Thoracic aorta (tissue), 2 donors: ENCODE results near the gene ZNF14. TPM values are rescaled to one million over a fixed set of nuclear protein-coding genes. Genes with fewer than 3 reads are reported as not detected.
A peak's percentile ranks its signal among the peaks of the same experiment; 100 is the strongest.
"Not testable (repeated sequence)": the region's sequence is repeated elsewhere in the genome, so short reads cannot be mapped to it uniquely, and the experiment has no call there.

ENCODE experiments used
- ATAC-seq: fragments of 150-250 bp; one replicate; pipeline ENCODE4 v1.8.0; 2017; ENCODE audit warnings: low read depth; ENCODE audit not compliant: insufficient number of reproducible peaks, low FRiP score
- DNase-seq: peaks from one replicate; pipeline ENCODE4 v3.0.0-alpha.2; 2020; ENCODE audit warnings: low spot score
- H3K27ac ChIP-seq, 2 donors: fragments of 200-600 bp; sonication (generic); 1 replicate in 1 of 2; 2 replicates in 1 of 2; pipeline ENCODE4 v1.5.1; 2016; ENCODE audit warnings: mild to moderate bottlenecking in 2 of 2, moderate library complexity in 2 of 2
- H3K27me3 ChIP-seq: fragments of 200-600 bp; sonication (generic); replicated peaks from 2 replicates; pipeline ENCODE4 v1.6.0; 2016; ENCODE audit warnings: mild to moderate bottlenecking; ENCODE audit not compliant: insufficient read depth
- H3K36me3 ChIP-seq: fragments of 200-600 bp; sonication (generic); one replicate; pipeline ENCODE4 v1.5.1; 2016
- H3K4me1 ChIP-seq, 2 donors: fragments of 200-600 bp; sonication (generic); 1 replicate in 1 of 2; 2 replicates in 1 of 2; pipeline versions ENCODE4 v1.5.1 to v1.6.0; 2016; ENCODE audit warnings: low read depth in 2 of 2, mild to moderate bottlenecking in 1 of 2; ENCODE audit not compliant: control insufficient read depth in 1 of 2
- H3K4me3 ChIP-seq: fragments of 200-600 bp; sonication (generic); 2 replicates; pipeline ENCODE4 v1.5.1; 2016; ENCODE audit warnings: mild to moderate bottlenecking
- H3K9me3 ChIP-seq: fragments of 200-600 bp; sonication (generic); 2 replicates; pipeline ENCODE4 v1.5.1; 2016
- CTCF ChIP-seq: fragments of 200-600 bp; sonication (generic); IDR thresholded peaks from one replicate; pipeline ENCODE4 v1.5.1; 2019; ENCODE audit warnings: antibody characterized with exemption
- total RNA-seq, 2 donors: library from RNA; depleted of rRNA; stranded (reverse); fragments of >200 nt; gene quantifications; one replicate each; pipeline versions ENCODE4 v1.1.0 to v1.2.3, GENCODE V29; 2016

ZNF14 gene
- total RNA-seq, 2 donors from 2014 or later: 6.9 to 11.6 TPM

- ATAC-seq (no peak), DNase-seq (no peak)
- peaks cover 100% of the 10 kb centered on the region for H3K9me3 ChIP-seq
- no peaks in the 10 kb centered on the region for H3K4me1 ChIP-seq
- TF ChIP-seq CTCF: no peak
- peak overlapping the region; percentile 33 for H3K4me3 ChIP-seq
- H3K27ac ChIP-seq: no peak overlapping the region
- peaks cover 64% of the 10 kb centered on the region for H3K36me3 ChIP-seq
- no peaks in the 10 kb centered on the region for H3K27me3 ChIP-seq
These were observed 21.5 kb downstream of the ZNF14 start for GRCh38 chr19:19711306-19711933.

GRCh38 chr19:19710506-19710905, 22.4 kb downstream of the ZNF14 start:
- H3K36me3 ChIP-seq: peaks cover 61% of the 10 kb centered on the region
- H3K27me3 ChIP-seq: no peaks in the 10 kb centered on the region
- DNase-seq (no peak), ATAC-seq (no peak)
- no peaks in the 10 kb centered on the region for H3K4me1 ChIP-seq
- no peak overlapping the region for H3K27ac ChIP-seq
- TF ChIP-seq CTCF: no peak
- H3K4me3 ChIP-seq: peak overlapping the region; percentile 33
- peaks cover 100% of the 10 kb centered on the region for H3K9me3 ChIP-seq

GRCh38 chr19:19704836-19705235, 28.1 kb downstream of the ZNF14 start:
- H3K9me3 ChIP-seq: peaks cover 92% of the 10 kb centered on the region
- no peaks in the 10 kb centered on the region for H3K4me1 ChIP-seq
- no peak overlapping the region for H3K27ac ChIP-seq
- H3K27me3 ChIP-seq: no peaks in the 10 kb centered on the region
- no peak for DNase-seq
- no peak for ATAC-seq
- no peak for TF ChIP-seq CTCF
- H3K4me3 ChIP-seq: no peak overlapping the region
- peaks cover 21% of the 10 kb centered on the region for H3K36me3 ChIP-seq

- H3K27me3 ChIP-seq, H3K4me3 ChIP-seq, ATAC-seq, DNase-seq, H3K4me1 ChIP-seq, H3K27ac ChIP-seq, H3K36me3 ChIP-seq: not testable (repeated sequence)
- H3K9me3 ChIP-seq: peaks cover 77% of the 10 kb centered on the region
These were observed 32.4 kb downstream of the ZNF14 start for GRCh38 chr19:19700493-19700892.

- no peak for TF ChIP-seq CTCF
- no peak overlapping the region for H3K27ac ChIP-seq
- H3K4me3 ChIP-seq: no peak overlapping the region
- DNase-seq (no peak), ATAC-seq (no peak)
- H3K4me1 ChIP-seq: no peaks in the 10 kb centered on the region
- H3K36me3 ChIP-seq: no peaks in the 10 kb centered on the region
- H3K9me3 ChIP-seq: peaks cover 49% of the 10 kb centered on the region
- H3K27me3 ChIP-seq: no peaks in the 10 kb centered on the region
These were observed 35.3 kb downstream of the ZNF14 start for GRCh38 chr19:19697589-19697988.

- no peaks in the 10 kb centered on the region for H3K27me3 ChIP-seq
- no peaks in the 10 kb centered on the region for H3K4me1 ChIP-seq
- no peak overlapping the region for H3K27ac ChIP-seq
- TF ChIP-seq CTCF: no peak
- no peak for ATAC-seq
- no peak for DNase-seq
- no peak overlapping the region for H3K4me3 ChIP-seq
- H3K36me3 ChIP-seq: no peaks in the 10 kb centered on the region
- H3K9me3 ChIP-seq: peaks cover 39% of the 10 kb centered on the region
These were observed 36.5 kb downstream of the ZNF14 start for GRCh38 chr19:19696386-19696785.
